ENCODE results near the gene SPSB1.

The SPSB1 gene

DNA sequence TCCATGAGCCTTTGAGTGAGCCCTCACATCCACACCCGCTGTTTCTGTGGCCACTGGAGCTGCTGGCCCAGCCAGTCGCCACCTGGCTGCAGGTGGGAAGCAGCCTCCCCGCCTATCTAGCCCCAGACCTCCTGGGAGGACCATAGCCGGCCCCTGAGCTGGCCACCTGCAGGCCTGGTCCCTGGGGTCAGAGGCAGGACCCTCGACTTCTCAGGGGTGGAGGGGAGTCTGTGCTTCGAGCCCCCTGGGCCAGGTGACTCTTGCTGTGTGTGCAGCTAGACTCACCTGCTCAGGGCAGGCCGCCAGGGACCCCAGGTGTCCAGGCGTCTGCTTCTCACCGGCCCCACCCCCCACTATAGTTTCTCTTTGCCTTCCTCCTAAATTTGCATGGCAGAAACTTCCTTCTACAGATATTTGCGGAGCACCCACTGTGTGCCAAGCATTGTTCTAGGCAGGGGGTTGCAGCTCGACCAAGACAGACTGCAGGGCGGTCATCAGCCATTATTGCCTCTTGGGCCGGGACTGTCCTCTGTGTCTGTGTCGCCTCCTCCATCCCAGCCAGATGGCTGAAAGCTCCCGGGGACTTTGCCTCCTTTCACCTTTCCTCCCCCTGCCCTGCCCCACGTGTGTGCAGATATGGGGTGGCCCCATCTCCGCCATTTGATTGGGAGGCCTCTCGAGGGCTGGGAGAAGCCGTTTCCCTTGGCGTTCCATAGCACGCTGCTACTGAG is 27.3 kb downstream of the SPSB1 start:
- no peak for DNase-seq (ENCODE audit: low spot score)

DNA sequence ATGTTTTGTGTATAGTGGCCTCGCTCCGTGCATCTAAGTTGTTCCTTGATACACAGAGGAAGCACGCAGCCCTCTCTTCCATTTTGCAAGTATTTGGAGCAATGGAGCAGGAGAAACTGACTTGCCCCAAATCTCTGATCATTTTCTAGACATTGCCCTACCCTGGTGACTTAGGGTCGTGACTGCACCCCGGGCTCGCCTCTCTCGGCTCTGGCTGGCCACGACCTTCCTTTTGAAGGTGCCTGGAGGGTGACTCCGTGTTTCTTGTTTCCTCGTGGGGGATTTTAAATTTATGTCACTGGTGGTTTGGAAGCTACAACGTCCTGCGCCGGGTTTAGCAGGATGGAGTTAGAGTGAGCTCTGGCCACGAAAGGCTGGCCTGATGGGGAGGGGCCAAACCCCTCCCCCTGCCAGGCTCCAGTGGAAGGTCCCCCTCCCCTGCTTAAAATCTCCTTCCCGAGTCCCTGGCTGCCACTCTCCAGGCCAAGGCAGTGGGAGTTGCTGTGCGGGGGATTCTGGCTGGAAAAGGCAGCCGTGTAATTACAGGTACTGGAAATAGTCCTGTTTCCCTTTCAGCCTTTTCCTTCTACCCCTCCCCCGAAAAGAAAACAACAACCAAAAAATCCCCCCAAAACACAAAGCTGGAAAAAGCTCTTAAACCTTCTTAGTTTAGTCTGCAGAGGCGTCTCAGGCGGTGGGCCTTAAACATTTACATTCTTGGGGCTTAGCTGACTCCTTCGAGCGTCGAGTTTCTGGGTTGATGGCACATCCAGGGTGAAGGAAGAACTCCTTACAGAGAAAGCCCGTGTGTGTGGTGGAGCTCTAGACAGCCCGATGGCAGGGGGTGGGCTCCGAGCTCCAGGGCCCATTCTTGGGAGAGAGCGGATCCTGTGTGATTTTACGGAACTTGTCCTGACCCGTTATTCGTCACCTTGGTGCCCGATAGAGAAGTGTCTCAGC is 28.1 kb downstream of the SPSB1 start:
- DNase-seq (ENCODE audit: low spot score): no peak

DNA sequence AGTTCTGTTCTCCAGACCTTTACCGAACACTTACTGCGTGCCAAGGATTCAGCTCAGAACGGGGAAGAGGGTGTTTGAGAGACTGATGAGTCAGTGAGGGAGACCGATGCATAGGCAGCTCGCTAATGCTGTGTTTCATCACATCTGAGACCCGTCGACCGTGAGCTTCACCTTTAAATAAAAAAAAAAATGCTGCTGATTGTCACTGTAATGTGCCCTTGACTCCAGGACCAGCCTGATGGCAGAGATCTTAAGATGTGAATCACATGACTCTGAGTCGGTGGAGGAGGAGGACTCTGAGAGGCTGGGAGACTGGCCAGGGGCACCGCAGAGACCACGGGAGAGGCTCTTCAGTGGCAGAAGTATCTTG is 28.8 kb downstream of the SPSB1 start:
- DNase-seq (ENCODE audit: low spot score): no peak

DNA sequence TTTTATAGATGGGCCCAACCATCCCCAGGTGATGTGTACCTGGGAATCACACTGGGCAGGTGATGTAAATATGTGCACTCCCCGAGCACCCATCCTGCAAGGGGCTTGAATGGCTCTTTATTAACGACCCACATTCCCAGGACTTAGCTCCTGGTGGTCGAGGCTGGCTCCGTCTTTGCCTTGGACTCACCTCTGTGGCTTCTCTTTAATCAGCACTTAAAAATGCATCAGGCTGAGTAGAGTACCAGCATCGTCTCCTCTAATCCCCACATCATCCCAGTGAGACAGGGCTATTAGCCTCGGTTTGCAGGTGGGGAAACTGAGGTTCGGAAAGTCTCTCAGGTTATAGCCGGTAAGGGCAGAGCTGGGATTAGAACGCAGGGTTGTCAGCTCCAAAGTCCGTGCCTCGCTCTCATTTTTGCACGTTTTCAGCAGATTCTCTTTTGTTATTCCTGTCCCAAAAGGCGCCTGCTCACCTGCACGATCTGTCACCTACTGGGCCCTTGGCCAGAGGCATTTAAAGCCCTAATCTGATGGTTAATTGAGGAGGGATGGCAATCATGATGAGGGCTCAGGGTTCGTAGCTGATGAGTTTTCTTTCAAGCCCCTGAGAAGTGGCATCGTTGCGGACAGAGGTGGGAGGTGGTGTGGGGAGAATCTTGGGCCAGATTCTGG is 29.4 kb downstream of the SPSB1 start:
- no peak for DNase-seq (ENCODE audit: low spot score)

DNA sequence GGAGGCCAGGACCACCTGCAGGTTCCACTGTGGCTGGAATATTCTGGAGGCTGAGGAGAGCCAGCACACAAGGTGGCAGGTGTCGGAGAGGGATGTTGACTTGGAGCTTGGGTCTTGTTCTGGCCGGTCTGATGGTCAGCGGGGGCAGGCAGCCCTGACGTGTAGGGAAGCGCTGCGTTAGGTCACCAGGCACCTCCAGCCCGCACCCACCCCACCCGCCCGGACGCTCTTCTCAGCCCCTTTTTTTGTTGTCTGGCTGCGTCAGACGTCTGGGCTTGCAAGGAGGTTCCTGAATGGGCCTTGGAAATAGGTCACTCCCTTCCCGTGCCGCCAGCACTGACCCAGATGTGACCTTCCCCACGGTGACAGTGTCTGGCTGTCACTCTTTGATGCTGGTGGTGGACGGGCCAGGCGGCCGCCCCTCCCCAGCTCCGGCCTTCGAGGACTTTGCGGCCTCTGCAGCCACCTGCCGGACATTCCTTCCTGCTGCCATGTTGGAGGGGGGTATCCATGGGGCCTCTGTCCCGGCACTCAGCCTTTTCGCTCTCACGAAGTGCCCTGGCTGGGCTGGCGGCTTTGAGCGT is 30.1 kb downstream of the SPSB1 start:
- DNase-seq (ENCODE audit: low spot score): no peak

DNA sequence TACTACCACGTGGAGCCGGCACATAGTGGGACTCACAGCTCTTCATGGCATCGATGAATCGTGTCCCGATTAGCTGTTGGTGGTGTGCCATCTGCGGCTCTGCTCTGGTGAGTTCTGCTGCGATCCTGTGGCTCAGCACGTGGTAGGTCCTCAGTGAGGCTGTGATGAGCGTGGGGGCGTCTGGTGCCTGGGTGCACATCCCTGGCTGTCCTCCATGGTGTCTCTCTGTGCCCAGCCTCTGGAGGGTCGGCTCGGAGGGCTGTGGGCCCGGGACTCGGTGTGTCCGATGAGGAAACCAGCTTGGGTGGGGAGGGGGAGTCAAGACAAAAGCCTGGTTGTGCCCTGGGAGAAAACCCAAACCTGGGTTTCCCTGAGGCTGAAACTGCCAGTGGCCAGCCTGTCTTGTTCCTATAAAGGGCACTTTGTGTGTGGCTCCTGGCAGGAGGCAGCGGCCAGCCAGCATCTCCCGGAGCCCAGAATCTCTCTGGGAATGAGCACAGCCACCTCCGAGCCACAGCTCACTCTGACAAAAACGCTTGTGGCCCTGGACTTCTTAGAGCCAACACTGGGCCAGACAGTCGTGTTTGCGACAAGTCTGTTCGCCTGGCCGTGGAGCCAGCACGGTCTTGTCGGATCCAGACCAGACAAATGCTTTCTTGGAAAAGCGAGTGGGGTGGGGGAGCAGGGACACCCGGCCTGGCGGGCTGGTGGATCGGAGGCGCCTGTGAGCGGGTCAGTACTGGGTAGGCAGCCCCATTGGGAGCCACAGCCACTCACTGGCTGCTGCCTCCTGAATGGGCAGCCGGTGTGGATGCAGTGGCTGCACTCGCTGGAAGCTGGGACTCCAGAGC is 31.8 kb downstream of the SPSB1 start:
- no peak for DNase-seq (ENCODE audit: low spot score)

DNA sequence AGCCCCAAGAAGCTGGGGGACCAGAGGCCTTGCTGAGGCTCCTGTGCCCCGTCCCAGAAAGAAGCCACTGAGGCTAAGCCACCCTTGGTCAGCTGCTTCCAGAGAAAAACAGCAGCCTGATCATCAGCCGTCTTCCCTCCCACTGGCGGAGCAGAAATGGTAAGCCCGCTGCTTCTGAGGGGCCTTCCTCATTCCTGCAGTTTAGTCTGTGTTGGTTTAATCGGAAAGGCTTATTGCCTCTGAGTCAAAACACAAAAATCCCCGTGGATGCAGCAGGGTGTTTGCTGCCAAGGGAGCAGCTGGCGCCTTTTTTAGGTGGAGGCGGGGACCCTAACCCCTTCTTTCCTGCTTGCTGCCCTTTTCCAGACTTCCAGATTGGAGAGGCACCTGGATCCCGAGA is 33.9 kb downstream of the SPSB1 start:
- DNase-seq (ENCODE audit: low spot score): no peak

DNA sequence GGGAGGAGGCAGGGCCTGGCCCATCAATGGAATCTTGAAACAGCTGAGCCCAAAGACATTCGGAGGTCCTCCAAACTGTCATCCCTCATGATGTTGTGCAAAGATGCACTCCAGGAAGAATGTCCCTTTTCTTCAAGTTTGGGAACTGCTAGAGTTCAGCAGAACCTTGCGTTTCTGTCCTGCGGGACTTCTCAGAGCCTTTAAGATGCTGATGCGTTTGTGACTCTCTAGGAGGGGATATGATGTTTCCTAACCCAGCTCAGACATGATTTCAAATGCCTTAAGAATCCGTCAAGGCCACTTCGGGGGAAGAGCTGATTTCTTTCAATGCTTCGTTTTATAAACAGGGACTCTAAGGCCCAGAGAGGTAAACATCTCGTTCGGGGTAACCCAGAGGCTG is 35.5 kb downstream of the SPSB1 start:
- DNase-seq (ENCODE audit: low spot score): no peak

DNA sequence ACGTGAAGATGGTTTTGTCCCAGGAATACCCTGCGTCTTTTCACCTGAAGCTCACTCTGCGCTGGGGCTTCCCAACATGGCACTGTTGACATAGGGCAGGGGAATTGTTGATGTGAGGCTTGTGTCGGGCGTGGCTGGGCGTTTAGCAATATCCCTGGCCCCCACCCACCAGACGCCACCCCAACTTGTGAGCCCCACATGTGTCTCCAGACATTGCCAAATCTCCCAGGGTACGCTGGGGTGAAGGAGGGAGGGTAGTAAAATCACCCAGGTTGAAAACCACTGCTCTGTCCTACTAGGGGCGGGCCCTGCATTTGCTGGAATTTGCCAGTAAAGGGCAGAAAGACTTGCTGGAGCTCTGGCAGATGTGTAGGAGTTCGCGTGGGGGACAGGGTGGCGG is 36.0 kb downstream of the SPSB1 start:
- DNase-seq (ENCODE audit: low spot score): no peak

DNA sequence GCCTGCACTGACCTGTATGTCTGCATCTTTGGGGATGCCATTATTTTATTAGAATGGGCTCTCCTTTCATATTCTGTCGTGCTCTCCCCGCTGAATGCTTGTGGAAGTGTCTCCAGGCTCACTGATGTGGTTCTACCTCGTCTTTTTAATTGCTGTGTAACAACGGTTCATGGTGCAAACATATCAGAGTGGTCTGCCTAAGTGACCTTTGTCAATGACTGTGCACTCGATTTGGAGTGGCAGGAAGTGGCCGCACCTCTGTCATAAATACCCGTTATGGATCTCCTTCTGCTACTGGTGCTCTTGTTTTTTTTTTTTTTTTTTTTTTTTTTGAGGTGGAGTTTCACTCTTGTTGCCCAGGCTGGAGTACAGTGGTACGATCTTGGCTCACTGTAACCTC is 38.3 kb downstream of the SPSB1 start:
- no peak for DNase-seq (ENCODE audit: low spot score)

DNA sequence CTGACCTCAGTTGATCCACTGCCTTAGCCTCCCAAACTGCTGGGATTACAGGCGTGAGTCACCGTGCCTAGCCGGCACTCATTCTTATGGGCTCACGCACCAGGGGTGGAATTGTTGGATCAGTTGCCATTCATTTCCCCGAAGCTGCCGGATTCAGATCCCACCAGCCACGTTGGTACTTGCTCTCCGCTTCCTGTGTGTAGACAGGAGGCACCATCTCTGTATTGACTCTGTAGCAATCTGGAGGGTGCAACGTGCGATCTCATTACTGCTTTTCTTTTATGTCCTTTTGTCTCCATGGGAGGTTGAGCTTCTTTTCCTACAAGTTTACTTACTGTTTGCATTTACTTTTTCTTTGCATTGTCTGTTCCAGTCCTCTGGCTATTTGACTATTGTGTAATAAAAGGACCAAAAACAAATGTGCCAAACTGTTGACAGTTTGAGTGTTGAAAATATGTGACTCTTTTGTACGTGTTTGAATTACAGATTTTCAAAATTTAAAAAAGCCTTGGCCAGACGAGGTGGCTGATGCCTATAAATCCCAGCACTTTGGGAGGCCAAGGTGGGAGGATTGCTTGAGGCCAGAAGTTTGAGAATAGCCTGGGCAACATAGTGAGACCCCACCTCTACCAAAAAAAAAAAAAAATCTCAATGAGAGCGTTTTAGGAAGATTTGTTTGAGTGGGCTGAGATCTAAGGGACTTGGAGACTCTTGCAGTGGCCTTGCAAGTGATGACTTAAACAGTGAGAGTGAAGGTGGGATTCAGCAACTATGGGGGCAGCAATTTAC is 39.1 kb downstream of the SPSB1 start:
- no peak for DNase-seq (ENCODE audit: low spot score)

DNA sequence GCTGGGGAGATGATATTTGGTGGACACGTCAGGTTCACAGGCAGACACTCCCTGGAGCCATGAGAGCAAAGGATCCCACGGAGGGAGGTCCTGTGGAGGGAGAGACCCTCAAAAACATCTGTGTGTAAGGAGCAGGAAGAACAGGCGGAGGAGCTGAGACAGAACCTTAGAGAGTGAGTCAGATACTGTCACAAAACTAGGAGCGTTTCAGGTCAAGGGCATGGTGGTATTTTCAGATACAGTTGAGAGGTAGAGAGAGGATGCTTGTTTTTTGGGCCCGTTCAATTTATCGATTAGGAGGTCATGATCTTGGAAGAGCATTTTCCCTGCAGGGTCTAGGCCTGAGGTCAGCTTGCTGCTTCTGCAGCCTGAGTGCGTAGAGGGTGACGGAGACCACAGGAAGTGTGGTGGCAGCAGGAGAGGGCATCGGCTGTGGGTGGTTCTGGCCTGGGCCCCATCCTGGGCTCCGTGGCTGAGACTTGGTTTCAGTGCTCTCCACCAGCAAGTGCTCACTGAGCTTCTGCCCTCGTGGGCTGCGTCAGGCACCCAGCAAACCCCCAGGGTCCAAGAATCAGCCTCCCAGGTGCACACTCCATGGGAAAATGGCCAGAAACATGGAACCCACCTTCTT is 39.9 kb downstream of the SPSB1 start:
- no peak for DNase-seq (ENCODE audit: low spot score)

DNA sequence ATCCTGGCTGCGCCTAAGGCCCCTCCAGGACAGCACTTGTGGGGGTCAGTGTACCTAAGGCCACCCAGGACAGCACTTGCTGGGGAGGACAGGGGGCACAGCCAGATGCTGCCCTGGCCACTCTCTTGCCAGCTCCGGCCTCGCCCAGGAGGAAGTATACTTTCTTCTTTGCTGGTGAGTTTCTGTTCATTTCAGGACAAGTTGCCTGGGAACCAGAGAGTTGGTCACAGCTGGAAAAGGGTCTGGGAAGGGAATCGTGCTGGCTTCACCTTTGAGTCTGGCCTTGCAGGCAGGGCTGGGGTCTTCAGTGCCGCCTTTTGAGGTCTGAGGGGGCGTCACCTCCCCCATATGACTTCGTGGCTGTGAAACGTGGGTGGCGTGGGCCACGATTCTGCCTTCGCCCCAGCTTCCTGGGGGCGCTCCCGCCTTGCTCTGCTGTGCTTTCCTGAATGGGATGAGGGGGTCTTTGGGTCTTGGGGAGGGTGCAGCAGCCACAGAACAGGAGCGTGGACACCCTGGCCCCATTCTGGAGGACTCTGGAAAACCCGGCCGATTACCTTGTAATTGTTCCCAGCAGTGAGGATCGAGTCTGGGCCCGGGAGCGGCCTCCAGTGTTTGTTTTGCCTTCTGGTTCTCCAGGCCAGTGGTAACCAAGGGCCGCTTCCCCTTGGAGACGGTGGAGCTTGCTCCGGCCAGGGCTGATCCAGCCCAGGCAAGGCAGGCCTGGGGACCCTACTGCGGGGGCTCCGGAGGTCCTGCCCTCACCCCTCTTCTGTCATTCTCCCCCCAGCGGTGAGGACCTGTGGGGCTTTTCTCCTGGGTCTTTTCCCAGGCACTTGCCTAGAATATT is 45.9 kb downstream of the SPSB1 start:
- DNase-seq (ENCODE audit: low spot score): no peak

DNA sequence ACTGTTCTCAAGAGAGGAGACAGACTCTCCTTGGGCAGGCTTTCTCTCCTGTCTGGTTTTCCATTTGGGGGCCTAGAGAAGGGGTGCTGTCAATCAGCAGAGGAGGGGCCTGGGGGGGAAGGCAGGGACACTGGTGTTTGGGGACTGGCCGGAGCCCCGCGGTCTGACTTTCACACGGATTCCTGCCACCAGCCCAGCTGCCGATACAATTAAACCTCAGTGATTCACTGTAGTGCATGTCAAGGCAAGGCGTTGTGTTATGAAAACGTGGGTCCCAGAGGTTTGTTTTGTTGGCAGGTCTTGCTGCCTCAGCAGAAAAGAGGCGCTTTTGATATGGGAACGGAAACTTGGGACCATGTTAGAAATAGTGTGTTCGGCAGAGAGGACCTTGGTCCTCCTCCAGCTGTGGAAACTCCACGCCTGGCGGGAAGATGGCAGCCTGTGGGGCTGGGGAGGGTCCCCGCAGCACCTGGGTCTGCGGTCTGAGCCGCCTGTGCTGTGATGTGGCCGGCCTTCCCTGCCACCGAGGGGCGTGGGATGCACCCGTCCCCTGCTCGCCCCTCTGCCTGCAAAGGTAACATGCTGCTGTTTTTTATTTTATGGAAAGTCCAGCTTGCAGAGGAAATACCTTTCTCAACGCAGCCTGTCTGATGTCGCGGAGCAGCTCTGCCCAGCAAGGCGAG is 47.6 kb downstream of the SPSB1 start:
- no peak for DNase-seq (ENCODE audit: low spot score)

DNA sequence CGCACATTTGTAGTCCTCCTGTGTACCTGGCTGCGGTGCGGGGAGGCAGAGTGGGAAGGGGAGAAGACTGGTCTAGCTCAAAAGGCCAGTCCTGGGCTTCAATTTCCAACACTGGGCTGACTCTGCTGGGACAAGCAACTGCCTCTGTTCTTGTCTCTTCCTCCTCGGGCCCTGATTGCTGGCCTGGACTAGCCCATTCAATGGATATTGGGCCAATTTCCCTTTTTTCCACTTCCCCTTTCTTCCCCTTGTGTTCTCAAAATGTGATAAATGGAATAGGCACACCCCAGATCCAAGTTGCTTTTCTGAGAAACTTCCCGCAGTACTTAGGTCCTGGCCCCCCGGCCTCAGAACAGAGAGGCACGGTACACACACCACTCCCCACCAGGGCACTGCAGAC is 48.2 kb downstream of the SPSB1 start:
- no peak for DNase-seq (ENCODE audit: low spot score)

DNA sequence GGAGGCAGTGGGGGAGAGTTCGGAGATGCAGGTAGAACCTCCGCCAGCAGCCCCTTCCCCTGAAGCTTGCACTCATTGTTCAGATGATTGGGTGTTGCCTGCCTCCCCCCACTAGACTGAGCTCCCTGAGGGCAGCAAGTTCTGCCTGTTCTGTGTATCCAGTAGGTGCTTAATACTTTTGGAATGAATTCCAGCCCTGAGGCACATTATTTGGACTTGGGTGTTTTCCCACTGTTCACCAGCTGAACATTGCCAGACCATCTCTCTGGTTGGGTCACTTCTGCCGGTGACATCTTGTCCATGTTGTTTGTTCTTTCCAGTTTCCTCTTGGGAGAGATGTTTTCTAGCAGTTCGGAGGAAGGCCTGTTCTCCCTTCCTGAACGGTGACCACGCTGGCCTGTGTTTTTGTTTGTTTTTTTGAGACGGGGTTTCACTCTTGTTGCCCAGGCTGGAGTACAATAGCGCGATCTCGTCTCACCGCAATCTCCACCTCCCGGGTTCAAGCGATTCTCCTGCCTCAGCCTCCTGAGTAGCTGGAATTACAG is 48.7 kb downstream of the SPSB1 start:
- DNase-seq (ENCODE audit: low spot score): no peak

DNA sequence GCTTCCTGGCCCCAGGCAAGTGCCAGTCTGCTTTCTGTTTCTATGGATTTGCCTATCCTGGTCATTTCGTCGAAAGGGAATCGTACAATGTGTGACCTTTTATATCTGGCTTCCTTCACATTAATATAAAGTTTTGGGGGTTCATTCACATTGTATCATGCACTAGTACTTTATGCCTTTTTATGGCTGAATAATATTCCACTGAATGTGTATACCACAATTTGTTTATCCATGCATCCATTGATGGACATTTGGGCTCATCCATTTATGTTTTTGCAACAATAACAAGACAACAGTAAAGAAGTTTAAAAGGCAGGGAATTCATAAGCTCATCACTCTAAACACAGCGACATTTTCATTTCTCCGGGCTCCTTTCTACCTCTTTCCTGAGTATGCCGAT is 50.6 kb downstream of the SPSB1 start:
- no peak for DNase-seq (ENCODE audit: low spot score)

DNA sequence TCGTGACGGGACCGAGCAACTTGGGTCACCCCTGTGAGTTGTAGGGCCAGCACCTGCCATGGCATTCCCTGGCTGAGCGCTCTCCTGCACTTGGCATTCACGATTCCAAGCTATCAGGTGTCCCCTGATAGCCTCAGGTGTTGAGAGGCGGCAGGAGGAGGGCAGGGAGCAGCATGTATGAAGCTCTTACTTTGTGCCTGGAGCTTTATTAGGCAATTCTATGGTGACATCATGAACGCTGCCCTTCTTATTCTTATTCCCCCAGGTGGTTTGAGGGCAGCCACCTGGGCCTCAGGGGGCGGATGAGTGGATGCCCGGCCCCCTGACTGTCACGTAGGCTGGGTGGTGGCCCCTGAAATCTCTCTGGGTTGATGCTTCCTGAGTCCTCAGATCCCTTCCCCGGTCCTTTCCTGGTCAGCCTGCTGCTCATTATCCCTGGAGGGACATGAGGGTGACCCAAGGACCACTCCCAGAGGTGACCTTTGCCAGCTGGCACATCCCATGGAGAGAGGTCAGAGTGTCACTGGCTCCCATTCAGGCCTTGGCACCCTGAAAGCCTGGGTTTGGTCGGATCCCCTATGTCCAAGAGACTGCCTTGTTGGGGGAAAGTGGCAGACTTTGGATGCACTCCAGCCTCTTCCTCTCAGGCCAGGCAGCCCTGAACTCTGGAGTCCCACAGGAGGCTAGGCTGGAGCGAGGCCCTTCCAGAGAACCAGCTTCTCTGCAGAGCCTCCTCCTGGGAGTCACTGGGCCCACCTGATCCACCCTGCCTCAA is 51.9 kb downstream of the SPSB1 start:
- no peak for DNase-seq (ENCODE audit: low spot score)

Measured in CD4-positive, alpha-beta T cell treated with Interleukin-15 for 4 hours (primary cell).